K562 (cell line): ENCODE data around the gene MEA1. TPM values are rescaled to one million over a fixed set of nuclear protein-coding genes. Genes with fewer than 3 reads are reported as not detected.

Experiments
- AFF1 ChIP-seq, 2 experiments: fragments of 450-650 bp; IDR thresholded peaks; 2 replicates each; pipeline ENCODE4 v1.6.1; 2018; ENCODE audit warnings: mild to moderate bottlenecking in 2 of 2, low read depth in 1 of 2; ENCODE audit not compliant: partially characterized antibody in 2 of 2
- CHAMP1 ChIP-seq: fragments of 450-650 bp; IDR thresholded peaks from 2 replicates; pipeline ENCODE4 v1.6.1; 2016; ENCODE audit warnings: mild to moderate bottlenecking
- CTBP1 ChIP-seq: fragments of 450-650 bp; IDR thresholded peaks from 2 replicates; pipeline ENCODE4 v1.6.1; 2016; ENCODE audit warnings: borderline replicate concordance
- DMBX1 ChIP-seq: fragments of 250-450 bp; sonication (Bioruptor Pico); IDR thresholded peaks from 2 replicates; pipeline ENCODE4 v1.8.0; 2022; ENCODE audit warnings: inconsistent platforms, mild to moderate bottlenecking, moderate library complexity, borderline replicate concordance
- DPF2 ChIP-seq: fragments of 450-650 bp; IDR thresholded peaks from 2 replicates; pipeline ENCODE4 v1.6.1; 2016
- HNRNPK ChIP-seq: fragments of 200-400 bp; formaldehyde crosslinking; IDR thresholded peaks from one replicate; pipeline ENCODE4 v1.6.1; 2018; ENCODE audit warnings: mild to moderate bottlenecking, low read depth, low read length; ENCODE audit not compliant: poor library complexity, severe bottlenecking
- MBD1 ChIP-seq: fragments of 250-450 bp; sonication (Bioruptor Pico); IDR thresholded peaks from 2 replicates; pipeline ENCODE4 v1.8.0; 2022; ENCODE audit warnings: inconsistent platforms
- PHF20 ChIP-seq: fragments of 450-650 bp; IDR thresholded peaks from 2 replicates; pipeline ENCODE4 v1.6.1; 2018; ENCODE audit not compliant: partially characterized antibody
- POLR2AphosphoS5 ChIP-seq: IDR thresholded peaks from 2 replicates; pipeline ENCODE4 v1.6.1; 2011; ENCODE audit warnings: mild to moderate bottlenecking, low read depth, low read length, moderate library complexity; ENCODE audit not compliant: control insufficient read depth, insufficient read depth
- SPI1 ChIP-seq: IDR thresholded peaks from 2 replicates; pipeline ENCODE4 v1.6.1; 2011; ENCODE audit warnings: low read depth, low read length, control low read depth, borderline replicate concordance
- TRIM28 ChIP-seq: fragments of 450-650 bp; IDR thresholded peaks from 2 replicates; pipeline ENCODE4 v1.6.1; 2017
- ZNF174 ChIP-seq: fragments of 250-450 bp; sonication (Bioruptor Pico); IDR thresholded peaks from 2 replicates; pipeline ENCODE4 v1.4.0; 2020; ENCODE audit warnings: mild to moderate bottlenecking
- ZNF184 ChIP-seq: sonication (generic); formaldehyde crosslinking; IDR thresholded peaks from 2 replicates; pipeline ENCODE4 v1.5.0; 2020; ENCODE audit warnings: missing genetic modification reagents
- ZNF395 ChIP-seq: fragments of 200-800 bp; sonication (Bioruptor generic); IDR thresholded peaks from 2 replicates; pipeline ENCODE4 v1.6.1; 2017; ENCODE audit warnings: missing genetic modification characterization, missing compliant biosample characterization
- ZNF740 ChIP-seq, 3 experiments: fragments of 200-800 bp in 1 of 3; sonication (Bioruptor generic) in 1 of 3; sonication (generic) in 1 of 3; formaldehyde crosslinking in 1 of 3; IDR thresholded peaks; 2 replicates each; pipeline versions ENCODE4 v1.6.1 to v1.8.0; 2016 to 2022; ENCODE audit warnings: mild to moderate bottlenecking in 2 of 3, missing compliant biosample characterization in 2 of 3, missing genetic modification characterization in 2 of 3, missing genetic modification reagents in 1 of 3
- polyA plus RNA-seq, 8 experiments: library from polyadenylated mRNA; depleted of rRNA in 4 of 8; stranded (reverse) in 5 of 8; unstranded in 3 of 8; fragments of >200 nt; fragmentation: Nextera tagmentation in 2 of 8; fragmentation: Illumina TruSeq in 1 of 8; extraction: Ambion mirVana in 2 of 8; extraction: Trizol in 1 of 8; gene quantifications; 2 replicates each; pipeline versions ENCODE4 v1.2.1 to v1.2.3, GENCODE V29; 2011 to 2014; ENCODE audit warnings: inconsistent platforms in 1 of 8, missing spikeins in 1 of 8
- total RNA-seq, 7 experiments: library from RNA; depleted of rRNA in 6 of 7; stranded (reverse); fragments of >200 nt in 6 of 7; fragmentation: Illumina TruSeq in 2 of 7; extraction: Trizol in 2 of 7; gene quantifications; 2 replicates each; pipeline versions ENCODE4 v1.2.1 to v1.2.3, GENCODE V29; 2011 to 2021; ENCODE audit warnings: low replicate concordance in 1 of 7

MEA1 gene
- total and polyA plus RNA-seq, 9 of the 15 experiments (the other 6 are each of a cell fraction or from before 2014, with no cell fraction given): 86.8 to 210 (median 152) TPM

- no peak for TF ChIP-seq CHAMP1
- TF ChIP-seq MBD1 (CRISPR knock-in tag): no peak
- no peak for TF ChIP-seq DMBX1 (CRISPR knock-in tag)
- no peak for TF ChIP-seq ZNF174 (CRISPR knock-in tag)
- no peak for TF ChIP-seq ZNF740 (CRISPR knock-in tag; IDR thresholded peaks at IDR 0.05)
- TF ChIP-seq ZNF740 (tag; IDR thresholded peaks at IDR 0.05): no peak
- TF ChIP-seq HNRNPK: no peak
- TF ChIP-seq POLR2AphosphoS5: peak; percentile 94
- TF ChIP-seq ZNF184 (CRISPR knock-in tag): no peak
- no peak for TF ChIP-seq ZNF395 (CRISPR knock-in tag)
- TF ChIP-seq SPI1: no peak
- peak; percentile 98 for TF ChIP-seq PHF20
- TF ChIP-seq DPF2: peak; percentile 67
- no peak for TF ChIP-seq CTBP1
- no peak for TF ChIP-seq TRIM28
- peak in 1 of 2 experiments; percentile 65 for TF ChIP-seq AFF1 (IDR thresholded peaks at IDR 0.05; ENCODE audit: low read depth in 1 of 2, partially characterized antibody in 2 of 2)
- TF ChIP-seq, all 486 proteins: peak for 140
Observed at GRCh38 chr6:43059168-43060033, 45.7 kb upstream of the MEA1 start, which contains the start of the genes KLC4 and MRPL2 (continued).
